ENCODE results near the gene CABLES1.

Gene CABLES1

DNA sequence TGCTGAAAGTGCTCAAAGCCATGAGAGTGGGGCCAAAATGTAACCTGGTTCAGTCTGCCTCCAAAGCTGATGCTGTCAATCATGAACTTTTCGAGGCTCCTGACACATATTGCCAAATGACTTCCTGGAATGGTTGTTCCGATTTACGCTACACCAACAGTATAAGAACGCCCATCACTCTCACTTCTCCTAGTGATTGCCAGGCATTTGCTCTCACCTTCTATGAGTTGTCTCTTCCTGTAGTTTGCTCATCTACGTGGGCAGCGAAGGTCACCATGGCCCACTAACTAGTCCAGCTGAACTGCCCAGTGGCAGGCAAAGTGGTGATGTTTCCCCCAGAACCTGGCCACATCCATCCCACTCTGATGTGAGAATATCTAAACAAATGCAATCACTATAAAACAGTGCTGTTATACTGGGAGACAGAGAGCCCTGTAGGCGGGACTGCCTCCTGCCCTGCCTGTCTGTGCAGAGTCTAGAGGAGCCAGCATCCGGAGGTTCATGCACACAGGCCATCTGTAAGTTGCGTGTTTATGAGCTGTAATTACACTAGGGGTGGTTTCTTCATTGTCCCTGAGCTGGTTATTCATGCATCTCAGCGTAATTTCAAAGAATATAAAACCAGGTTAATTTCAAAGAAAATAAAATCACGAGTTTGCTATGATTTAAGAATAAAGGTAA lies 8.8 kb upstream of the CABLES1 start:
- H3K4me1 ChIP-seq (ENCODE audit: insufficient read depth, low read length), result peaks cover 17% of the 10 kb centered on the region
- H3K36me3 ChIP-seq (ENCODE audit: insufficient read depth, low read length), result no peaks in the 10 kb centered on the region
- no peaks in the 10 kb centered on the region for H3K9me3 ChIP-seq (ENCODE audit: control insufficient read depth, insufficient read depth, low read length)
- H3K9ac ChIP-seq (ENCODE audit: low read depth, low read length), result no peak overlapping the region

DNA sequence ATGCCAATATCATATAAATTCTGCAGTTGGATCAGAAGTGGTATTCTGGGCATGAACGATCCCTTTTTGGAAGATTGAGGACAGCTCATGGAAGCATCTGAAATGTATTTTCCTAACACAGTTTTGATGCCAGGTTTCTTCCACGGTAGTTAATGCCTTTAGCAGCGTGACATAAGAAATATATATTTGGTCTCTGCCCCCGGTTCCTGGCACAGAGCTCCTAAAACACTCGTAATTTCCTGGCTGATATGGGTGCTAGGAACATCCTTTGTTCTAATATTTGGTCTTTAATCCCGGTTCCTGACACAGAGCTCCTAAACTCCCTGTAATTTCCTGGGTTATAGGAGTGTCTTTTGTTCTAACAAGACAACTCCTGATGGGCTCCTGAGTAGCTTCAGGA lies 8.2 kb upstream of the CABLES1 start:
- H3K9ac ChIP-seq (ENCODE audit: low read depth, low read length), result no peak overlapping the region
- H3K36me3 ChIP-seq (ENCODE audit: insufficient read depth, low read length), result no peaks in the 10 kb centered on the region
- H3K9me3 ChIP-seq (ENCODE audit: control insufficient read depth, insufficient read depth, low read length), result no peaks in the 10 kb centered on the region
- H3K4me1 ChIP-seq (ENCODE audit: insufficient read depth, low read length), result peaks cover 21% of the 10 kb centered on the region

- no peak overlapping the region for H3K9ac ChIP-seq (ENCODE audit: low read depth, low read length)
- H3K9me3 ChIP-seq (ENCODE audit: control insufficient read depth, insufficient read depth, low read length), result no peaks in the 10 kb centered on the region
- no peaks in the 10 kb centered on the region for H3K36me3 ChIP-seq (ENCODE audit: insufficient read depth, low read length)
- peaks cover 21% of the 10 kb centered on the region for H3K4me1 ChIP-seq (ENCODE audit: insufficient read depth, low read length)
Observed at GRCh38 chr18:23129355-23130002, 5.8 kb upstream of the CABLES1 start.

DNA sequence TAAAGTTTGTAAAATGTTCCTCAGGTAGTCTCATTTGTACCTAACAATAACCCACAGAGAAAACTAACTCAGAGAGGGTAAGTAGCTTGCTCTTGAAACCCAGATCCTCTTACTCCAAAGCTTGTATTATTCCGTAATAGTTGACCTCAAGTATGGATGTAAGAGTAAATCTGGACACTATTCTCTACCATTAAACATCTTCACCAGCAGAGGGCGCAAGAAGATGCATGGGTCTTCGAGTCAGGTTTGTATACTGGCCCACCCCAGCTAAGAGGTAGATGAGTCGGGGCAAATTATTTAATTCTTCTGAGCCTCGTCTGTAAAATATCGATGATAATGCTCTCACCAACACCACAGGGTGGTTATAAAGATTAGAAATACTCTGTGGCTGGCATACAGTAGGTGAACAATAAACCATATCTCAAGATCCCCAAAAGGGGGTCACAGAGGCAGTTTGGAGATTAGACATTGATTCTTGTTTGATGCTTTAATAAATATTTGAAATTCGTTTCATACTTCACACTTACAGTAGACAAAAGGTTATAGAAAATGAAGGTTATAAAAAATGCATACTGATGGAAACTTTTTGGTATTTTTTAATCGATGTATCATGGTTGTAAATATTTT lies 3.5 kb upstream of the CABLES1 start:
- Histone ChIP-seq H3K9me3 (ENCODE audit: control insufficient read depth, insufficient read depth, low read length) (no peaks in the 10 kb centered on the region), H3K36me3 (ENCODE audit: insufficient read depth, low read length) (no peaks in the 10 kb centered on the region), H3K9ac (ENCODE audit: low read depth, low read length) (no peak overlapping the region), H3K4me1 (ENCODE audit: insufficient read depth, low read length) (peaks cover 21% of the 10 kb centered on the region)

DNA sequence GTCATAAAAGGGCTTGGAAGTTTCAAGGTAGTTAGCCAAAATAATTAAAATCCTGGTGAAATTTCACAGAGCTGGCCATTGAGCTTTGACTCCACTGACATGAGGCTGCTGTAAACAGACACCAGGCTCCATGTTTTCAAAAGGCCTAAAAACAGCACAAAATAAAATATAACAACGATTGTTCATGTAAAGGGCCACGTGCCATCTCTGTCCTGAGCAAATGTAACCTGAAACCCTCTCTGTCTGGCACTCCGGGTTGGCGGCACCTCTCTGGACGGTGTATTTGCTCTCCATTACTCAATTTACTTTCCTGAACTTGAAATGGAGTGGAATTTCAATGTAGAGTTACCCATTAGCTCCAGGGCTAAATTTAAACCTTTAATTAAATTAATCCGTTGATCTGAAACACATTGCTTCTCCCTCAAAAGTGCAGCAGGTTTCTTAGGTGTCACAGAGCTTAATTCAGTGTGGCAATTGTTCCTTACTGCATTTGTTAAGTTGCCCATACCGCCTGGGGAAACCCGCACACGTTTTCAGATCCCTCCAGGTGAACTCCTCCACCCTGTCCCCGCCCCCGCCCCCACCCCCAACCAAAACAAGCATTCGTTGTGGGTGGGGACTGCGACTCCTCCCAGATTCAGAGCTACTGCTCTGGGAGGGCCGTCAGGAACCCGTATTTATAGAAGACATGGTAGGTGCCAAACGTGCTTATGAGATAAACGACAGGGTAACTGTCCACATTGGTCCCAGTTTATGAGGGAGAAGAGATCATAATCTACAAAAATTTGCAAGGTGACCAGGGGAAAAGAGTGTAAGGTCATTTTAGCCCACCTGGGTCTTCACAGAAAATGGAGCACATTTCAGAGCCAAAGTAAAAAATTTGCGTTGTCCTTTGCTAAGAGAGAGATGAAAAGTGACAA lies 1.2 kb upstream of the CABLES1 start:
- H3K36me3 ChIP-seq (ENCODE audit: insufficient read depth, low read length), result no peaks in the 10 kb centered on the region
- peak overlapping the region; percentile 78 for H3K9ac ChIP-seq (ENCODE audit: low read depth, low read length)
- H3K4me1 ChIP-seq (ENCODE audit: insufficient read depth, low read length), result peaks cover 21% of the 10 kb centered on the region
- H3K9me3 ChIP-seq (ENCODE audit: control insufficient read depth, insufficient read depth, low read length), result no peaks in the 10 kb centered on the region

- Histone ChIP-seq H3K36me3 (ENCODE audit: insufficient read depth, low read length) (no peaks in the 10 kb centered on the region), H3K9ac (ENCODE audit: low read depth, low read length) (peak overlapping the region; percentile 78), H3K9me3 (ENCODE audit: control insufficient read depth, insufficient read depth, low read length) (no peaks in the 10 kb centered on the region), H3K4me1 (ENCODE audit: insufficient read depth, low read length) (peaks cover 17% of the 10 kb centered on the region)
Observed at GRCh38 chr18:23135550-23136325, 453 bp downstream of the CABLES1 start.

GRCh38 chr18:23136326-23137096 lies 1.2 kb downstream of the CABLES1 start:
- H3K4me1 ChIP-seq (ENCODE audit: insufficient read depth, low read length), result peaks cover 17% of the 10 kb centered on the region
- no peaks in the 10 kb centered on the region for H3K9me3 ChIP-seq (ENCODE audit: control insufficient read depth, insufficient read depth, low read length)
- peak overlapping the region; percentile 78 for H3K9ac ChIP-seq (ENCODE audit: low read depth, low read length)
- H3K36me3 ChIP-seq (ENCODE audit: insufficient read depth, low read length), result no peaks in the 10 kb centered on the region

DNA sequence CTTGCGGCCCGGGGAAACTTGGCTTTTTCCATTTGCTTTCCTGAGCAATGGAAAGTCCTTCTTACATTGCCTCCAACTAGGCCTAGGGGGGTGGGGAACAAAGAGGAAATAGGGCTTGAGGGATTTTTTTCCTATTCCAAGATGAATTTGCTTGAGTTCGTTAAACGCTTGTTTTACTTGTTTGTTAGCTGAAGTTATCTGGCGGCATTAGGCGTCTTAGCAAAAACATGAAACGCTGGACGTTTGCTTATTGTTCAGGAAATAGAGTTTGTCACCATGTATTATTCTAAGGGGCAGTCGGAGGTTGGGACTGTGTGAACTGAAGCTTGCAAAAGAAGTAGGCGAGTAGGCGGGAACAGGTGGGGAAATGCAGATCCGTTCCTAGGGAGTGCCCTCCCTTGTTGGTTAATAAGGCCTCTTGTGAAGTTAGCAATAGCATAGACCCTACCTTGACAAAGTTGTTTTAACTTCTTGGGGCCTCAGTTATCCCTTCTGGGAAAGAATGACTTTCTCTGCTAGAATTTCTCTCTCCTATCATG lies 1.9 kb downstream of the CABLES1 start:
- no peaks in the 10 kb centered on the region for H3K36me3 ChIP-seq (ENCODE audit: insufficient read depth, low read length)
- H3K9ac ChIP-seq (ENCODE audit: low read depth, low read length), result peak overlapping the region; percentile 78
- H3K4me1 ChIP-seq (ENCODE audit: insufficient read depth, low read length), result peaks cover 17% of the 10 kb centered on the region; the same call in 1 of the 2 replicates
- no peaks in the 10 kb centered on the region for H3K9me3 ChIP-seq (ENCODE audit: control insufficient read depth, insufficient read depth, low read length)

- Histone ChIP-seq H3K9me3 (ENCODE audit: control insufficient read depth, insufficient read depth, low read length) (no peaks in the 10 kb centered on the region), H3K9ac (ENCODE audit: low read depth, low read length) (peak overlapping the region; percentile 78; the same call in 1 of the 2 replicates), H3K4me1 (ENCODE audit: insufficient read depth, low read length) (peaks cover 23% of the 10 kb centered on the region), H3K36me3 (ENCODE audit: insufficient read depth, low read length) (no peaks in the 10 kb centered on the region)
Observed at GRCh38 chr18:23137788-23138216, 2.5 kb downstream of the CABLES1 start.

- Histone ChIP-seq H3K4me1 (ENCODE audit: insufficient read depth, low read length) (peaks cover 29% of the 10 kb centered on the region), H3K9me3 (ENCODE audit: control insufficient read depth, insufficient read depth, low read length) (no peaks in the 10 kb centered on the region), H3K36me3 (ENCODE audit: insufficient read depth, low read length) (no peaks in the 10 kb centered on the region)
Observed at GRCh38 chr18:23138471-23138870, 3.2 kb downstream of the CABLES1 start.

DNA sequence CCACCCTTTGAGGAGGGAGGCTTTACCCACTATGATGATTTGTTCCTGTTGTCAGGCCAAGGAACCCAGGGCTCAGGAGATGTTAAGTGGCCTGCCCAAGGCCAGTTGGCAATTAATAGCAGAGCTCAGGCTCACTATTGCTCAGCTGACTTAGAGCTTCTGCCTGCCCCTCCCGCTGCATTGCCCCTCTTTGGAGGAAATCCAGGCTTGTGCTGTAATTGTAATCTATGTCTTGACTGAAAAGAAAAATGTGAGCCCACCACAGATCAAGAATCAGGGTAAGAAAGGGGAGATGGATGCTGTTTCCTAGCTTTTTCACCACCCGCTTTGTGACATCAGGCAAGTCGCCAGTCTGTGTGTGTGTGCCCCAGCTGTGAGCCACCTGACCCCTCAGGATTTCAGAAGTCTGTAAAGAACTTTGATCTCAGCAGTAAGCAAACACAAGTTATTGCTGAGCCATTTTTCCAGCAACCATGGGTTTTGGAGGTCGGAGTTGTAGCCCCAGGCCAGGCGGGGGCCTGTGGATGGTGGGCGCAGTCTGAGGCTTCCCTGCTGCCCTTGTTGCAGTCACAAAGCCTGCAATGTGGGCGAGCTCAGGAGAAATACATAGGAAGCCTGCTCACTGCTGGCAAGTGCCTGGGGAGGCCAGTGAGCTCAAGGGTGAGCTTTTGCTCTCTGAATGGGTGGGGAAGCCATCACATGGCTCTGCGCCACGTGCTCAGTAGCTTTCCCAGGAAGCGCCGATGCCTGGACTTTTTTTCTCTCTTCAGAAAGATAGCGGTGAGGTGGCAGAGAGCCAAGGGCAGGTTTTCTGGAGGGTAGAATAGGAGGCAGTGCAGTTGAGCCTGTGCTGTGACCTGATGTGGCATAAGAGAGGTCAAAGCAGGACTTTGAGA lies 6.1 kb downstream of the CABLES1 start:
- H3K36me3 ChIP-seq (ENCODE audit: insufficient read depth, low read length), result no peaks in the 10 kb centered on the region
- H3K9me3 ChIP-seq (ENCODE audit: control insufficient read depth, insufficient read depth, low read length), result no peaks in the 10 kb centered on the region
- no peak overlapping the region for H3K9ac ChIP-seq (ENCODE audit: low read depth, low read length)
- H3K4me1 ChIP-seq (ENCODE audit: insufficient read depth, low read length), result peaks cover 34% of the 10 kb centered on the region

More at GRCh38 chr18:23138471-23138870, 3.2 kb downstream of the CABLES1 start:
- no peak overlapping the region for H3K9ac ChIP-seq (ENCODE audit: low read depth, low read length)

DNA sequence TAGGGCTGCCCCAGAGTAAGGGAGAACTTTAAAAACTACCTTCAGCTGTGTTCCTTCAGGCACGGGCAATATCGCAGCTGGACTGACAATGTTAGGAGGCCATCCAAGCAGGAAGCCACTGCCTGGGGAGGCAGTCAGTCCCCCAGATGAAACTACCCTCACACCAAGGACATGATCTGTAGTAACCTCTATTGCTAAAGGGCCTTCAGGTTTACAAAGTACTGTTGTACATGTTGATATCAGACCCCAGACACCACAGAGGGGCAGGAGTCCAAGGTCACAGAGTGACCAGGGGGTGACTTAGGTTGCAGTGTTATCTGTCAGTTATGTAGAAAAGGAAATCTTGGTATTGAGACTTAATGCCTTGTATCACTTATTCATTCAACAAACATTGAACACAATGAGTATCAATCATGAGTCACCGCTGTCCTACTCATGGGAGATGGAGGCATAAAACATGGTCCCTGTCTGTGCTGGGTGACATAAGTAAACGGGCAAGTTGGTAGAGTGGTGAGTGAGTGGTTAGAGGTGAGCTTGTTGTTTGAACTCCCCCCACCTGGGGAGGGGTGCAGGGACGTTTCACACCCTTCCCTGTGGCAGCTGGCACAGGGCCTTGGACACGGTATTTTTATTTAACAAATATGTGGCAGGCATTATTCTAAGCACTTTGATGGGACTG lies 7.1 kb downstream of the CABLES1 start:
- Histone ChIP-seq H3K4me1 (ENCODE audit: insufficient read depth, low read length) (peaks cover 34% of the 10 kb centered on the region), H3K36me3 (ENCODE audit: insufficient read depth, low read length) (no peaks in the 10 kb centered on the region), H3K9ac (ENCODE audit: low read depth, low read length) (no peak overlapping the region), H3K9me3 (ENCODE audit: control insufficient read depth, insufficient read depth, low read length) (no peaks in the 10 kb centered on the region)
